Measurements from ENCODE around the gene ASB16. TPM values are rescaled to one million over a fixed set of nuclear protein-coding genes. Genes with fewer than 3 reads are reported as not detected.

The ASB16 gene
- total and polyA plus RNA-seq, 2 donors (not counting 3 experiments of a cell fraction or from before 2014, with no cell fraction given): not detected

DNA sequence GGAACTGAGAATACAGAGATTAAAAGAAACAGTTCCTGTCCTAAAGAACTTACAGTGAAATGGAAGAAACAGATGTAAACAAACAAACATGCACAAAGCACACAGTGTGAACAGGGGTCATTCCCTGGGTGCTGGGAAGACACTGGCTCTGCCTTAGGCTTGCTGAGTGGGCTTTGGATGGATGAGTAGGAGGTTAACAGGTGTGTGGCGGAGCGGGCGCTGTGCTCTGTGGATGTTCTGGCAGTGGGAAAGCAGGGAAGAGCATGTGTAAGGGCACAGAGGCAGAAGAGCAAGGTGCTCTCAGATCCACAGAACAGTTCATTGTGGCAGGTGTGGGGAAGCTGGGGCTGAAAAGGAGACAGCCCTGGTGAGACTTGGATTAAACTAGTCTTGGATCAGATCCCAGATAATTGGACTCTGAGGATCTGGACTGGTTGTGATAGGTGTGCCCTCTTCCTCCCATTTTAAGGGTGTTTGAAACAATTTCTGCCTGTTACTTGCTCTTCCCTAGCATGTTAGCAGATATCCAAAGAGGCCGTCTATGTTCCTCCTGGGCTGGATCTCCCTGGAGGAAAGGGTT lies 20.7 kb upstream of the ASB16 start:
- no peak overlapping the region for H3K4me3 ChIP-seq (replicated peaks in 1 of 3; ENCODE audit: insufficient read depth in 1 of 3, low read depth in 1 of 3, low read length in 3 of 3)
- H4K20me1 ChIP-seq (replicated peaks; ENCODE audit: control insufficient read depth, extremely low read depth, insufficient read depth, low read length): no peaks in the 10 kb centered on the region
- dilution Hi-C loops (cut with MboI; ENCODE audit: extremely low pct_ligation_motif_present, low sequenced_read_pairs) (no loop called here), intact Hi-C loops (cut with micrococcal nuclease) (no loop called here)
- H3K4me2 ChIP-seq (ENCODE audit: insufficient read depth, low read length): no peak overlapping the region
- FAIRE-seq (no peak), DNase-seq (ENCODE audit: low read depth, low spot score) (no peak)
- BruUV-seq (replicated peaks): no TSS peak
- H3K4me1 ChIP-seq (ENCODE audit: control insufficient read depth, extremely low read depth, insufficient read depth, low read length): no peaks in the 10 kb centered on the region
- H3K36me3 ChIP-seq (ENCODE audit: control insufficient read depth in 2 of 2, extremely low read depth in 1 of 2, insufficient read depth in 2 of 2, low read length in 2 of 2): peaks cover 2% of the 10 kb centered on the region in 2 experiments
- TF ChIP-seq, protein P1, sequence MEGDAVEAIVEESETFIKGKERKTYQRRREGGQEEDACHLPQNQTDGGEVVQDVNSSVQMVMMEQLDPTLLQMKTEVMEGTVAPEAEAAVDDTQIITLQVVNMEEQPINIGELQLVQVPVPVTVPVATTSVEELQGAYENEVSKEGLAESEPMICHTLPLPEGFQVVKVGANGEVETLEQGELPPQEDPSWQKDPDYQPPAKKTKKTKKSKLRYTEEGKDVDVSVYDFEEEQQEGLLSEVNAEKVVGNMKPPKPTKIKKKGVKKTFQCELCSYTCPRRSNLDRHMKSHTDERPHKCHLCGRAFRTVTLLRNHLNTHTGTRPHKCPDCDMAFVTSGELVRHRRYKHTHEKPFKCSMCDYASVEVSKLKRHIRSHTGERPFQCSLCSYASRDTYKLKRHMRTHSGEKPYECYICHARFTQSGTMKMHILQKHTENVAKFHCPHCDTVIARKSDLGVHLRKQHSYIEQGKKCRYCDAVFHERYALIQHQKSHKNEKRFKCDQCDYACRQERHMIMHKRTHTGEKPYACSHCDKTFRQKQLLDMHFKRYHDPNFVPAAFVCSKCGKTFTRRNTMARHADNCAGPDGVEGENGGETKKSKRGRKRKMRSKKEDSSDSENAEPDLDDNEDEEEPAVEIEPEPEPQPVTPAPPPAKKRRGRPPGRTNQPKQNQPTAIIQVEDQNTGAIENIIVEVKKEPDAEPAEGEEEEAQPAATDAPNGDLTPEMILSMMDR (IDR thresholded peaks at IDR 0.05; ENCODE audit: extremely low read depth in 1 of 2, insufficient read depth in 1 of 2, low read depth in 1 of 2, low read length in 2 of 2): no peak
- no peak for TF ChIP-seq POLR2A (IDR thresholded peaks at IDR 0.05; ENCODE audit: low read depth, low read length)
- no peaks in the 10 kb centered on the region for H3K9me1 ChIP-seq (replicated peaks; ENCODE audit: control insufficient read depth, extremely low read depth, insufficient read depth, low read length)
- peaks cover 8% of the 10 kb centered on the region for H3K79me2 ChIP-seq (ENCODE audit: control insufficient read depth, insufficient read depth, low read length)
- ChIA-PET CTCF (interaction anchor here (0.6 to 4.1 kb wide), 11 partner anchors 7 to 206 kb away, joined by 3 to 23 read pairs (median 5); partner anchors contain the start of gene HDAC5), POLR2A (no interaction called here)
- no peak overlapping the region for H3K27ac ChIP-seq (ENCODE audit: insufficient read depth, low read depth, low read length)
- H3K9ac ChIP-seq (replicated peaks; ENCODE audit: extremely low read depth, insufficient read depth, low read length): no peak overlapping the region
- H3K27me3 ChIP-seq (ENCODE audit: control insufficient read depth in 2 of 2, insufficient read depth in 2 of 2, low read length in 2 of 2): no peaks in the 10 kb centered on the region
- no peak overlapping the region for H2AFZ ChIP-seq (ENCODE audit: low read depth, low read length)
- H3K9me3 ChIP-seq (replicated peaks; ENCODE audit: control insufficient read depth, insufficient read depth, low read length): no peaks in the 10 kb centered on the region

DNA sequence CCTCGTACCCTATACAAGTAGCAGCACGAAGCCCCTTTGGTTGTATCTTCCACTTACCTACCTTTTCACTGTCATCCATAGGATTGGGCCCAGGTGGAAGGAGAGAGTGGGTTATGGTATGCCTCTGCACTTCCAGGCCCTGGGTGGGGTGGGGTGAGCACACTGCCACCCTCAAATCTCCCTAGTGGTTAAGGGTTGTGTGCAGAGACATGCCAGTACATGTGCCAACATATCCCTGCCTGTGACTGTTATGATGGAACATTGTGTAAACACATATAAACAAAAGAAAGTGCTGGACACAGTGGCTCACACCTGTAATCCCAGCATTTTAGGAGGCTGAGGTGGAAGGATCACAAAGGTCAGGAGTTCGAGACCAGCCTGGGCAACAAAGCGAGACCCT lies 17.6 kb upstream of the ASB16 start:
- CTCF ChIA-PET: interaction anchor here (1.5 kb wide), 1 partner anchor 15 kb away, joined by 5 read pairs; no protein-coding TSS in a partner anchor
- H3K4me1 ChIP-seq (ENCODE audit: control insufficient read depth, extremely low read depth, insufficient read depth, low read length): no peaks in the 10 kb centered on the region
- DNase-seq (ENCODE audit: low read depth, low spot score) (no peak), FAIRE-seq (no peak)
- peaks cover 8% of the 10 kb centered on the region for H3K79me2 ChIP-seq (ENCODE audit: control insufficient read depth, insufficient read depth, low read length)
- no peak overlapping the region for H3K4me3 ChIP-seq (replicated peaks in 1 of 3; ENCODE audit: insufficient read depth in 1 of 3, low read depth in 1 of 3, low read length in 3 of 3)
- H3K4me2 ChIP-seq (ENCODE audit: insufficient read depth, low read length): no peak overlapping the region
- TF ChIP-seq, protein P2, sequence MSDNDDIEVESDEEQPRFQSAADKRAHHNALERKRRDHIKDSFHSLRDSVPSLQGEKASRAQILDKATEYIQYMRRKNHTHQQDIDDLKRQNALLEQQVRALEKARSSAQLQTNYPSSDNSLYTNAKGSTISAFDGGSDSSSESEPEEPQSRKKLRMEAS (IDR thresholded peaks at IDR 0.05; ENCODE audit: insufficient read depth, insufficient read length): no peak
- TF ChIP-seq GATA2 (IDR thresholded peaks at IDR 0.05; ENCODE audit: insufficient read depth, insufficient read length, low read depth, low read length) (no peak), EZH2 (IDR thresholded peaks at IDR 0.05; ENCODE audit: borderline replicate concordance, low read depth, low read length, severe bottlenecking) (no peak), JUN (IDR thresholded peaks at IDR 0.05; ENCODE audit: borderline replicate concordance, insufficient read depth, insufficient read length, low read depth) (no peak), POLR2A (IDR thresholded peaks at IDR 0.05; ENCODE audit: low read depth, low read length) (no peak), MYC (IDR thresholded peaks at IDR 0.05; ENCODE audit: low read depth, low read length) (no peak), POLR2AphosphoS5 (IDR thresholded peaks at IDR 0.05; ENCODE audit: insufficient read depth, low read depth, low read length) (no peak), FOS (IDR thresholded peaks at IDR 0.05; ENCODE audit: borderline replicate concordance, insufficient read depth, low read length) (no peak)
- TF ChIP-seq, protein P1 (IDR thresholded peaks at IDR 0.05; ENCODE audit: extremely low read depth in 1 of 2, insufficient read depth in 1 of 2, low read depth in 1 of 2, low read length in 2 of 2): no peak
- no peaks in the 10 kb centered on the region for H3K9me1 ChIP-seq (replicated peaks; ENCODE audit: control insufficient read depth, extremely low read depth, insufficient read depth, low read length)
- dilution Hi-C loops (cut with MboI; ENCODE audit: extremely low pct_ligation_motif_present, low sequenced_read_pairs): no loop called here
- no TSS peak for BruUV-seq (replicated peaks)
- no peak overlapping the region for H3K27ac ChIP-seq (ENCODE audit: insufficient read depth, low read depth, low read length)
- H3K27me3 ChIP-seq (ENCODE audit: control insufficient read depth in 2 of 2, insufficient read depth in 2 of 2, low read length in 2 of 2): no peaks in the 10 kb centered on the region
- POLR2A ChIA-PET: no interaction called here
- no peaks in the 10 kb centered on the region for H4K20me1 ChIP-seq (replicated peaks; ENCODE audit: control insufficient read depth, extremely low read depth, insufficient read depth, low read length)
- no peaks in the 10 kb centered on the region for H3K9me3 ChIP-seq (replicated peaks; ENCODE audit: control insufficient read depth, insufficient read depth, low read length)
- H3K9ac ChIP-seq (replicated peaks; ENCODE audit: extremely low read depth, insufficient read depth, low read length): no peak overlapping the region
- H3K36me3 ChIP-seq (ENCODE audit: control insufficient read depth in 2 of 2, extremely low read depth in 1 of 2, insufficient read depth in 2 of 2, low read length in 2 of 2): peaks cover 0 to 2% of the 10 kb centered on the region in 2 experiments
- intact Hi-C loops (cut with micrococcal nuclease): no loop called here
- H2AFZ ChIP-seq (ENCODE audit: low read depth, low read length): no peak overlapping the region

Data from endothelial cell of umbilical vein (primary cell).